Smooth muscle cell (in vitro differentiated cells): Measurements from ENCODE around the gene PELI3. TPM values are rescaled to one million over a fixed set of nuclear protein-coding genes. Genes with fewer than 3 reads are reported as not detected.

Experiments used
- DNase-seq: peaks from one replicate; lab custom pipeline; 2025; ENCODE audit not compliant: unreplicated experiment; lab: John Stamatoyannopoulos, UW
- H2AFZ ChIP-seq: fragments of 200-600 bp; sonication (generic); 2 replicates; pipeline ENCODE4 v1.6.0; 2016; ENCODE audit warnings: antibody characterized with exemption, low read depth, mild to moderate bottlenecking
- H3F3A ChIP-seq: fragments of 200-600 bp; sonication (generic); 2 replicates; pipeline ENCODE4 v1.6.0; 2017; ENCODE audit warnings: antibody characterized with exemption, low read depth
- H3K27ac ChIP-seq: fragments of 200-600 bp; sonication (generic); 2 replicates; pipeline ENCODE4 v1.5.1; 2016; ENCODE audit warnings: low read depth, mild to moderate bottlenecking
- H3K27me3 ChIP-seq: fragments of 200-600 bp; sonication (generic); 2 replicates; pipeline ENCODE4 v1.6.1; 2016; ENCODE audit warnings: low read depth, mild to moderate bottlenecking
- H3K36me3 ChIP-seq: fragments of 200-600 bp; sonication (generic); 2 replicates; pipeline ENCODE4 v1.5.1; 2016; ENCODE audit warnings: low read depth
- H3K4me1 ChIP-seq: fragments of 200-600 bp; sonication (generic); 2 replicates; pipeline ENCODE4 v1.5.1; 2016; ENCODE audit warnings: low read depth
- H3K4me2 ChIP-seq: fragments of 200-600 bp; sonication (generic); 2 replicates; pipeline ENCODE4 v1.6.0; 2016; ENCODE audit warnings: mild to moderate bottlenecking
- H3K4me3 ChIP-seq: fragments of 200-600 bp; sonication (generic); 2 replicates; pipeline ENCODE4 v1.5.1; 2016; ENCODE audit warnings: mild to moderate bottlenecking
- H3K79me2 ChIP-seq: fragments of 200-600 bp; sonication (generic); 2 replicates; pipeline ENCODE4 v1.6.0; 2016; ENCODE audit warnings: low read depth, mild to moderate bottlenecking
- H3K9ac ChIP-seq: fragments of 200-600 bp; sonication (generic); 2 replicates; pipeline ENCODE4 v1.6.0; 2016; ENCODE audit warnings: low read depth
- H3K9me3 ChIP-seq: fragments of 200-600 bp; sonication (generic); replicated peaks from 2 replicates; pipeline ENCODE4 v1.5.1; 2016; ENCODE audit warnings: low read depth
- H4K20me1 ChIP-seq: fragments of 200-600 bp; sonication (generic); 2 replicates; pipeline ENCODE4 v1.6.0; 2016; ENCODE audit warnings: low read depth
- WGBS: methylation state at CpG from one replicate; pipeline ENCODE4 v1.1.7; 2016; ENCODE audit warnings: low lambda C conversion rate; 5-methylcytosine and 5-hydroxymethylcytosine counted together
- polyA plus RNA-seq: library from polyadenylated mRNA; unstranded; fragments of >200 nt; fragmentation: Nextera tagmentation; extraction: Ambion mirVana; gene quantifications from 2 replicates; pipeline ENCODE4 v1.2.1, GENCODE V29; 2016
- total RNA-seq: library from RNA; depleted of rRNA; stranded (reverse); fragments of >200 nt; gene quantifications from 2 replicates; pipeline ENCODE4 v1.2.3, GENCODE V29; 2014
- TF ChIP-seq, protein P1 (sequence below): fragments of 200-600 bp; sonication (generic); IDR thresholded peaks from 2 replicates; pipeline ENCODE4 v1.5.1; 2017; ENCODE audit warnings: borderline replicate concordance, mild to moderate bottlenecking, antibody characterized with exemption; ENCODE audit not compliant: insufficient read depth, poor library complexity, severe bottlenecking

The PELI3 gene
- total and polyA plus RNA-seq, 2 experiments from 2014 or later: 2.1 to 9.4 TPM

DNA sequence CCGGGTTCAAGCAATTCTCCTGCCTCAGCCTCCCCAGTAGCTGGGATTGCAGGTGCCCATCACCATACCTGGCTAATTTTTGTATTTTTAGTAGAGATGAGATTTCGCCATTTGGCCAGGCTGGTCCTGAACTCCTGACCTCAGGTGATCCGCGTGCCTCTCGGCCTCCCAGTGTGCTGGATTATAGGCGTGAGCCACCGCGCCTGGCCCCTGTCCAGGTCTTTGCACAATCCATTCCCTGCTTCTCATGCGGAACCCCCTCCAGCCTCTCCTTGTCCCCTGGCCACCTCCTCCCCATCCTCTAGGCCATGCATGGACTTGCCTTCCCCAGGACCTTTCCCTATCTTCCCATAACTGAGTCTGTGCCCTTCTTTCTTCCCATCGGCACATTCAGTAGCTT lies 22.3 kb downstream of the PELI3 start:
- TF ChIP-seq, protein P1, sequence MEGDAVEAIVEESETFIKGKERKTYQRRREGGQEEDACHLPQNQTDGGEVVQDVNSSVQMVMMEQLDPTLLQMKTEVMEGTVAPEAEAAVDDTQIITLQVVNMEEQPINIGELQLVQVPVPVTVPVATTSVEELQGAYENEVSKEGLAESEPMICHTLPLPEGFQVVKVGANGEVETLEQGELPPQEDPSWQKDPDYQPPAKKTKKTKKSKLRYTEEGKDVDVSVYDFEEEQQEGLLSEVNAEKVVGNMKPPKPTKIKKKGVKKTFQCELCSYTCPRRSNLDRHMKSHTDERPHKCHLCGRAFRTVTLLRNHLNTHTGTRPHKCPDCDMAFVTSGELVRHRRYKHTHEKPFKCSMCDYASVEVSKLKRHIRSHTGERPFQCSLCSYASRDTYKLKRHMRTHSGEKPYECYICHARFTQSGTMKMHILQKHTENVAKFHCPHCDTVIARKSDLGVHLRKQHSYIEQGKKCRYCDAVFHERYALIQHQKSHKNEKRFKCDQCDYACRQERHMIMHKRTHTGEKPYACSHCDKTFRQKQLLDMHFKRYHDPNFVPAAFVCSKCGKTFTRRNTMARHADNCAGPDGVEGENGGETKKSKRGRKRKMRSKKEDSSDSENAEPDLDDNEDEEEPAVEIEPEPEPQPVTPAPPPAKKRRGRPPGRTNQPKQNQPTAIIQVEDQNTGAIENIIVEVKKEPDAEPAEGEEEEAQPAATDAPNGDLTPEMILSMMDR: no peak
- Histone ChIP-seq H3F3A (no peaks in the 10 kb centered on the region), H3K4me3 (no peak overlapping the region), H3K79me2 (no peaks in the 10 kb centered on the region), H3K27ac (no peak overlapping the region), H3K9ac (no peak overlapping the region), H3K4me2 (no peak overlapping the region), H4K20me1 (no peaks in the 10 kb centered on the region), H3K36me3 (no peaks in the 10 kb centered on the region), H2AFZ (no peak overlapping the region), H3K9me3 (no peaks in the 10 kb centered on the region), H3K27me3 (no peaks in the 10 kb centered on the region), H3K4me1 (no peaks in the 10 kb centered on the region)
- DNase-seq: no peak
- WGBS: 97% methylated on average over 10 of the region's 10 CpGs

DNA sequence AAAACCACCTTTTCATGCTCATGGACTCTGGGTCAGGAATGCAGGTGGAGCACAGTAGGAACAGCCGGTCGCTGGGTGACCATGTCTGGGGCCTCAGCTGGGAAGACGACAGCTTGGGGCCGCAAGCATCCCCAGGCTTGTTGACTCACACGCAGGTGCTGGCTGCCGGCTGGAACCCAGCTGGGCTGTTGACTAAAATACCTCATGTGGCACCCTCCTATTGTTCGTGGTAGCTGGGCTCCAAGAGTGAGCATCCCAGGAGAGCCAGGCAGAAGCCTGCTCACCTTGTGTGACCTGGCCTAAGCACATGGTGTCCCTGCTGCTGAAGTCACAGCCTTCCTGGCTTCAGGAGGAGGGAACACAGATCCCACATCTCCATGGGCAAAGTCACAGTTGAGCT lies 22.9 kb downstream of the PELI3 start:
- Histone ChIP-seq H3K9me3 (no peaks in the 10 kb centered on the region), H3K27ac (no peak overlapping the region), H2AFZ (no peak overlapping the region), H3K9ac (no peak overlapping the region), H3K4me2 (no peak overlapping the region), H3F3A (no peaks in the 10 kb centered on the region), H3K36me3 (no peaks in the 10 kb centered on the region), H3K4me1 (no peaks in the 10 kb centered on the region), H4K20me1 (no peaks in the 10 kb centered on the region), H3K27me3 (no peaks in the 10 kb centered on the region), H3K4me3 (no peak overlapping the region), H3K79me2 (no peaks in the 10 kb centered on the region)
- 88% methylated on average over 7 of the region's 7 CpGs for WGBS
- TF ChIP-seq, protein P1: no peak
- DNase-seq: no peak

DNA sequence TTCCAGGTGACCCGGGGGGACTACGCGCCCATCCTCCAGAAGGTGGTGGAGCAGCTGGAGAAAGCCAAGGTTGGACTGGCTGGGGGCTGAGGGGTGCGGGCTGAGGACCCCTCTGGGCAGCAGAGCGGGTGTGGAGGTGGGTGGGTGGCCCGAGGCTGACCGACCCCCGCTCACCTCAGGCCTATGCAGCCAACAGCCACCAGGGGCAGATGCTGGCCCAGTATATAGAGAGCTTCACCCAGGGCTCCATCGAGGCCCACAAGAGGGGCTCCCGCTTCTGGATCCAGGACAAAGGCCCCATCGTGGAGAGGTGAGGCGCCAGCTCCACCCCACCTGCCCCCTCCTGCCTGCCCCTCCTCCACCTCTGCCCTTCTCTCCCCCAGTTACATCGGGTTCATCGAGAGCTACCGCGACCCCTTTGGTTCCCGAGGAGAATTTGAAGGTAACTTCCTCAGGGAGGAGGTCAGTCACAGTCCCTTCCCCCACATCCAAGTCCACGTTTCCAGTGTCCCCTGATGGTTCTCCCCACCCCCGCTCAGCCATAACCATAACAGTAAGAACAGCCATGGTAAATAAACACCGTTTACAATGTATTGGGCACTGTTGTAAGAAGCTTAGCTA lies 24.7 kb downstream of the PELI3 start:
- Histone ChIP-seq H3K27ac (no peak overlapping the region), H3K9me3 (no peaks in the 10 kb centered on the region), H3K27me3 (no peaks in the 10 kb centered on the region), H3K79me2 (no peaks in the 10 kb centered on the region), H2AFZ (no peak overlapping the region), H3K36me3 (no peaks in the 10 kb centered on the region), H3K4me2 (no peak overlapping the region), H3K4me1 (no peaks in the 10 kb centered on the region), H4K20me1 (no peaks in the 10 kb centered on the region), H3F3A (no peaks in the 10 kb centered on the region), H3K9ac (no peak overlapping the region), H3K4me3 (no peak overlapping the region)
- WGBS: 90% methylated on average over 17 of the region's 20 CpGs
- TF ChIP-seq, protein P1: peak; percentile 32
- no peak for DNase-seq
